ENCODE data around the gene CD83.
"Not testable (repeated sequence)": the region's sequence is repeated elsewhere in the genome, so short reads cannot be mapped to it uniquely, and the experiment has no call there.

CD83 gene

GRCh38 chr6:14151300-14151699, 33.7 kb downstream of the CD83 start:
- not testable (repeated sequence) for DNase-seq

- no peak for DNase-seq
Observed at GRCh38 chr6:14151773-14152172, 34.2 kb downstream of the CD83 start.

- DNase-seq = no peak
Observed at GRCh38 chr6:14153228-14153627, 35.7 kb downstream of the CD83 start.

- DNase-seq = no peak
Observed at GRCh38 chr6:14159090-14159489, 41.5 kb downstream of the CD83 start.

GRCh38 chr6:14162826-14163225, 45.3 kb downstream of the CD83 start:
- no peak for DNase-seq

- no peak for DNase-seq
Observed at GRCh38 chr6:14165091-14165490, 47.5 kb downstream of the CD83 start.

GRCh38 chr6:14166839-14167238, 49.3 kb downstream of the CD83 start:
- DNase-seq = no peak

GRCh38 chr6:14170128-14170527, 52.6 kb downstream of the CD83 start:
- DNase-seq = no peak

- no peak for DNase-seq
Observed at GRCh38 chr6:14172562-14172961, 55.0 kb downstream of the CD83 start.

GRCh38 chr6:14174226-14174625, 56.7 kb downstream of the CD83 start:
- no peak for DNase-seq

GRCh38 chr6:14174996-14175395, 57.4 kb downstream of the CD83 start:
- no peak for DNase-seq

- DNase-seq = no peak
Observed at GRCh38 chr6:14176429-14176828, 58.9 kb downstream of the CD83 start.

GRCh38 chr6:14177413-14178082, 60.0 kb downstream of the CD83 start:
- DNase-seq = no peak

- DNase-seq = no peak
Observed at GRCh38 chr6:14178083-14178445, 60.5 kb downstream of the CD83 start.

GRCh38 chr6:14180609-14181008, 63.0 kb downstream of the CD83 start:
- DNase-seq = no peak

GRCh38 chr6:14182916-14183315, 65.3 kb downstream of the CD83 start:
- no peak for DNase-seq
